Right lobe of liver (tissue), 6 donors: Measurements from ENCODE around the gene DIRAS2. TPM values are rescaled to one million over a fixed set of nuclear protein-coding genes. Genes with fewer than 3 reads are reported as not detected.
A peak's percentile ranks its signal among the peaks of the same experiment; 100 is the strongest.

Source experiments
- ATAC-seq, 4 donors: fragments of 200-7000 bp; cut with Tn5 transposase; one replicate each; pipeline ENCODE4 v1.9.1; 2020; ENCODE audit warnings: mild to moderate bottlenecking in 4 of 4, moderate library complexity in 4 of 4
- DNase-seq, 3 donors: peaks; one replicate each; pipeline ENCODE4 v3.0.0-alpha.2; 2020
- H3K27ac ChIP-seq, 3 donors: fragments of 200-600 bp; one replicate each; pipeline ENCODE4 v1.8.0; 2022
- H3K27me3 ChIP-seq, 2 donors: fragments of 200-600 bp; one replicate each; pipeline ENCODE4 v1.8.0; 2022
- H3K36me3 ChIP-seq, 4 donors: fragments of 200-600 bp; sonication (generic) in 1 of 4; one replicate each; pipeline versions ENCODE4 v1.5.1 to v1.8.0; 2017 to 2022; ENCODE audit warnings: control low read depth in 1 of 4
- H3K4me1 ChIP-seq, 4 donors: fragments of 200-600 bp; sonication (generic) in 1 of 4; one replicate each; pipeline versions ENCODE4 v1.5.1 to v1.8.0; 2017 to 2022; ENCODE audit warnings: control low read depth in 1 of 4
- H3K4me3 ChIP-seq, 3 donors: fragments of 200-600 bp; one replicate each; pipeline ENCODE4 v1.8.0; 2022
- H3K9me3 ChIP-seq, 4 donors: fragments of 200-600 bp; sonication (generic) in 1 of 4; one replicate each; pipeline versions ENCODE4 v1.5.1 to v1.8.0; 2017 to 2022; ENCODE audit warnings: control low read depth in 1 of 4
- CTCF ChIP-seq, 4 donors: fragments of 200-600 bp in 3 of 4; fragments of 450-650 bp in 1 of 4; IDR thresholded peaks; one replicate each; pipeline versions ENCODE4 v1.5.1 to v1.8.0; 2016 to 2022; ENCODE audit warnings: antibody characterized with exemption in 4 of 4, mild to moderate bottlenecking in 2 of 4
- POLR2A ChIP-seq: fragments of 450-650 bp; IDR thresholded peaks from one replicate; pipeline ENCODE4 v1.6.1; 2017; ENCODE audit warnings: antibody characterized with exemption, mild to moderate bottlenecking
- WGBS: methylation state at CpG from one replicate; pipeline ENCODE4 v1.1.6; 2018; ENCODE audit warnings: low coverage, low lambda C conversion rate; ENCODE audit not compliant: insufficient coverage; ENCODE audit errors: missing lambda C conversion rate; 5-methylcytosine and 5-hydroxymethylcytosine counted together
- intact Hi-C, 2 donors: fragments of 100-400 bp; cut with DNase I; formaldehyde crosslinking; loops; one replicate each; pipeline versions ENCODE4 v1.11.2 to v1.14.1; 2022
- total RNA-seq, 6 experiments: library from RNA; depleted of rRNA in 2 of 6; stranded (reverse); fragments of >200 nt in 2 of 6; fragmentation: NEBNext Ultra II Directional in 3 of 6; extraction: Animal tissue kit (Norgen Biotek cat#: 25700) in 3 of 6; gene quantifications; one replicate each; pipeline versions ENCODE4 v1.1.0 to v1.2.4, GENCODE V29; 2016 to 2023
- donor health status: DM: no; HTN: yes; CAD: no.
- donor health status: DM: no; HTN: no; CAD: no.
- donor health status: DM: no; HTN: no; CAD: no.
- donor health status: DM: no; HTN: yes; CAD: no.
- donor health status: DM: no; HTN: yes; CAD: no.

DIRAS2 gene
- total RNA-seq, 6 experiments from 2014 or later: 0.11 to 2.2 (median 0.47) TPM; not detected in 1

- 63% methylated on average over 1 of the region's 1 CpG for WGBS
- H3K4me1 ChIP-seq: no peaks in the 10 kb centered on the region
- no peaks in the 10 kb centered on the region for H3K9me3 ChIP-seq
- DNase-seq (no peak), ATAC-seq (no peak)
- H3K27me3 ChIP-seq: no peaks in the 10 kb centered on the region
- H3K4me3 ChIP-seq: no peak overlapping the region
- intact Hi-C loops: no loop called here
- H3K27ac ChIP-seq: no peak overlapping the region
- no peaks in the 10 kb centered on the region for H3K36me3 ChIP-seq
- TF ChIP-seq POLR2A: no peak
- no peak for TF ChIP-seq CTCF (IDR thresholded peaks at IDR 0.05)
Observed at GRCh38 chr9:90651246-90651645, 8.6 kb upstream of the DIRAS2 start.

- Histone ChIP-seq H3K36me3 (no peaks in the 10 kb centered on the region), H3K9me3 (no peaks in the 10 kb centered on the region), H3K4me3 (no peak overlapping the region), H3K4me1 (peaks cover 0 to 4% (median 0%) of the 10 kb centered on the region in 4 donors), H3K27ac (no peak overlapping the region), H3K27me3 (no peaks in the 10 kb centered on the region)
- DNase-seq (no peak), ATAC-seq (no peak)
- intact Hi-C loops: no loop called here
- TF ChIP-seq CTCF (IDR thresholded peaks at IDR 0.05) (no peak), POLR2A (no peak)
- 53% methylated on average over 2 of the region's 2 CpGs for WGBS
Observed at GRCh38 chr9:90647843-90648242, 5.2 kb upstream of the DIRAS2 start.

- ATAC-seq: no peak
Observed at GRCh38 chr9:90645721-90646120, 3.1 kb upstream of the DIRAS2 start.

GRCh38 chr9:90641884-90642487, 638 bp downstream of the DIRAS2 start:
- no peak for ATAC-seq
- Histone ChIP-seq H3K36me3 (no peaks in the 10 kb centered on the region), H3K4me3 (peak overlapping the region in 2 of 3 donors; percentile 31 to 60), H3K27ac (no peak overlapping the region), H3K4me1 (peaks cover 0 to 4% (median 0%) of the 10 kb centered on the region in 4 donors), H3K9me3 (no peaks in the 10 kb centered on the region), H3K27me3 (no peaks in the 10 kb centered on the region)
- DNase-seq: no peak
- TF ChIP-seq CTCF (IDR thresholded peaks at IDR 0.05) (no peak), POLR2A (no peak)
- WGBS: 26% methylated on average over 10 of the region's 10 CpGs
- intact Hi-C loops: no loop called here

More at GRCh38 chr9:90645721-90646120, 3.1 kb upstream of the DIRAS2 start:
- H3K27ac ChIP-seq: no peak overlapping the region
- H3K4me1 ChIP-seq: peaks cover 0 to 4% (median 0%) of the 10 kb centered on the region in 4 donors
- WGBS: 60% methylated on average over 1 of the region's 1 CpG
- H3K4me3 ChIP-seq: no peak overlapping the region
- TF ChIP-seq POLR2A: no peak
- no peaks in the 10 kb centered on the region for H3K27me3 ChIP-seq
- no peaks in the 10 kb centered on the region for H3K36me3 ChIP-seq
- DNase-seq: no peak
- intact Hi-C loops: no loop called here
- H3K9me3 ChIP-seq: no peaks in the 10 kb centered on the region

- Histone ChIP-seq H3K4me1 (peaks cover 0 to 4% (median 0%) of the 10 kb centered on the region in 4 donors), H3K9me3 (no peaks in the 10 kb centered on the region), H3K4me3 (no peak overlapping the region), H3K27ac (no peak overlapping the region), H3K27me3 (no peaks in the 10 kb centered on the region), H3K36me3 (no peaks in the 10 kb centered on the region)
- DNase-seq (no peak), ATAC-seq (no peak)
- intact Hi-C loops: no loop called here
- WGBS: 66% methylated on average over 2 of the region's 2 CpGs
- TF ChIP-seq POLR2A: no peak
- TF ChIP-seq CTCF (IDR thresholded peaks at IDR 0.05): no peak
Observed at GRCh38 chr9:90641086-90641485, 1.5 kb downstream of the DIRAS2 start.
